MM.1S (cell line): Measurements from ENCODE around the gene KLC1.

Source experiments
- DNase-seq: peaks from one replicate; pipeline ENCODE4 v3.0.0-alpha.2; 2015
- H2AFZ ChIP-seq: fragments of 300-600 bp; sonication (generic); 2 replicates; pipeline ENCODE4 v1.6.0; 2016; ENCODE audit warnings: antibody characterized with exemption, low read length
- H3F3A ChIP-seq: fragments of 300-600 bp; sonication (generic); 2 replicates; pipeline ENCODE4 v1.6.1; 2016; ENCODE audit warnings: mild to moderate bottlenecking, antibody characterized with exemption, low read length, moderate library complexity, mixed read lengths; ENCODE audit not compliant: insufficient read depth
- H3K27ac ChIP-seq: fragments of 300-600 bp; sonication (generic); 2 replicates; pipeline ENCODE4 v1.5.1; 2016; ENCODE audit warnings: mild to moderate bottlenecking, low read length
- H3K27me3 ChIP-seq: fragments of 300-600 bp; sonication (generic); replicated peaks from 2 replicates; pipeline ENCODE4 v1.6.0; 2016; ENCODE audit warnings: low read length; ENCODE audit not compliant: insufficient read depth
- H3K36me3 ChIP-seq: fragments of 300-600 bp; sonication (generic); replicated peaks from 2 replicates; pipeline ENCODE4 v1.6.1; 2016; ENCODE audit warnings: mild to moderate bottlenecking, low read length, mixed read lengths; ENCODE audit not compliant: insufficient read depth
- H3K4me1 ChIP-seq: fragments of 300-600 bp; sonication (generic); 2 replicates; pipeline ENCODE4 v1.6.1; 2016; ENCODE audit warnings: low read length, mixed read lengths
- H3K4me2 ChIP-seq: fragments of 300-600 bp; sonication (generic); 2 replicates; pipeline ENCODE4 v1.6.0; 2016; ENCODE audit warnings: low read depth, low read length
- H3K4me3 ChIP-seq: fragments of 300-600 bp; sonication (generic); 2 replicates; pipeline ENCODE4 v1.5.1; 2016; ENCODE audit warnings: low read length, mixed read lengths
- H3K79me2 ChIP-seq: fragments of 300-600 bp; sonication (generic); 2 replicates; pipeline ENCODE4 v1.6.1; 2016; ENCODE audit warnings: mixed run types, low read length, mixed read lengths
- H3K9ac ChIP-seq: fragments of 300-600 bp; sonication (generic); 2 replicates; pipeline ENCODE4 v1.6.1; 2016; ENCODE audit warnings: low read length, mixed read lengths
- H3K9me2 ChIP-seq: fragments of 300-600 bp; sonication (generic); replicated peaks from 2 replicates; pipeline ENCODE4 v1.6.1; 2016; ENCODE audit warnings: mild to moderate bottlenecking, low read length, mixed read lengths; ENCODE audit not compliant: insufficient read depth
- H3K9me3 ChIP-seq: fragments of 300-600 bp; sonication (generic); replicated peaks from 2 replicates; pipeline ENCODE4 v1.6.1; 2016; ENCODE audit warnings: mild to moderate bottlenecking, low read length, mixed read lengths; ENCODE audit not compliant: insufficient read depth
- H4K20me1 ChIP-seq: fragments of 300-600 bp; sonication (generic); 2 replicates; pipeline ENCODE4 v1.6.1; 2016; ENCODE audit warnings: mild to moderate bottlenecking, low read length, moderate library complexity, mixed read lengths; ENCODE audit not compliant: insufficient read depth
- EZH2 ChIP-seq: fragments of 300-600 bp; sonication (generic); optimal IDR thresholded peaks from 2 replicates; pipeline ENCODE3; 2017; ENCODE audit warnings: low read depth, mild to moderate bottlenecking, antibody characterized with exemption, low read length, mixed read lengths
- EZH2phosphoT487 ChIP-seq: fragments of 300-600 bp; sonication (generic); IDR thresholded peaks from 2 replicates; pipeline ENCODE4 v1.6.1; 2018; ENCODE audit warnings: antibody characterized with exemption, low read length
- TF ChIP-seq, protein P1 (sequence below): fragments of 300-600 bp; sonication (generic); IDR thresholded peaks from 2 replicates; pipeline ENCODE4 v1.5.1; 2016; ENCODE audit warnings: antibody characterized with exemption, low read length, mixed read lengths

Gene KLC1

DNA sequence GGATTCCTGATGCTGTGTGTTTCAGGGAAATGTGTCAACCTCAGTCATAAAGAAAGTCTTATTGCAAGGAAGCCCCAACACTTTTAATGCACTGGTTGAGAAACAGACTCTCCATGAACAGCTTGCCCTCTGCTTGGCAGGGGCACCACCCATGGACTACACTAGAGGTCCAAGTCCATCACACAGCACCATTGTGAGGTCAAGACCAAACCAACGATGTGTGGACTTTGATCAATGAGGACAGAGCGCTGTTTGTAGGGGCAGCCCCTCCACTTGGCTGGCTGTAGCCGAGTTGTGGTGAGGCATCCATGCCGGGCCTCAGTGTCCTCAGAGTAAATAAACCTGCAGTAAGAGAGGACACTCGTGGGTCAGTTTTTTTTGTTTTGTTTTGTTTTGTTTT lies 116.4 kb downstream of the KLC1 start:
- Histone ChIP-seq H3K4me3 (no peak overlapping the region), H3K27ac (no peak overlapping the region), H3K4me1 (peaks cover 11% of the 10 kb centered on the region), H3K9me2 (no peaks in the 10 kb centered on the region), H3K79me2 (no peaks in the 10 kb centered on the region), H3K4me2 (no peak overlapping the region), H3K9ac (no peak overlapping the region), H3K9me3 (no peaks in the 10 kb centered on the region), H3F3A (no peaks in the 10 kb centered on the region), H3K27me3 (no peaks in the 10 kb centered on the region), H3K36me3 (no peaks in the 10 kb centered on the region), H2AFZ (no peak overlapping the region), H4K20me1 (no peaks in the 10 kb centered on the region)
- no peak for DNase-seq
- TF ChIP-seq, protein P1, sequence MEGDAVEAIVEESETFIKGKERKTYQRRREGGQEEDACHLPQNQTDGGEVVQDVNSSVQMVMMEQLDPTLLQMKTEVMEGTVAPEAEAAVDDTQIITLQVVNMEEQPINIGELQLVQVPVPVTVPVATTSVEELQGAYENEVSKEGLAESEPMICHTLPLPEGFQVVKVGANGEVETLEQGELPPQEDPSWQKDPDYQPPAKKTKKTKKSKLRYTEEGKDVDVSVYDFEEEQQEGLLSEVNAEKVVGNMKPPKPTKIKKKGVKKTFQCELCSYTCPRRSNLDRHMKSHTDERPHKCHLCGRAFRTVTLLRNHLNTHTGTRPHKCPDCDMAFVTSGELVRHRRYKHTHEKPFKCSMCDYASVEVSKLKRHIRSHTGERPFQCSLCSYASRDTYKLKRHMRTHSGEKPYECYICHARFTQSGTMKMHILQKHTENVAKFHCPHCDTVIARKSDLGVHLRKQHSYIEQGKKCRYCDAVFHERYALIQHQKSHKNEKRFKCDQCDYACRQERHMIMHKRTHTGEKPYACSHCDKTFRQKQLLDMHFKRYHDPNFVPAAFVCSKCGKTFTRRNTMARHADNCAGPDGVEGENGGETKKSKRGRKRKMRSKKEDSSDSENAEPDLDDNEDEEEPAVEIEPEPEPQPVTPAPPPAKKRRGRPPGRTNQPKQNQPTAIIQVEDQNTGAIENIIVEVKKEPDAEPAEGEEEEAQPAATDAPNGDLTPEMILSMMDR: no peak
- TF ChIP-seq EZH2phosphoT487: no peak
- no peak for TF ChIP-seq EZH2

DNA sequence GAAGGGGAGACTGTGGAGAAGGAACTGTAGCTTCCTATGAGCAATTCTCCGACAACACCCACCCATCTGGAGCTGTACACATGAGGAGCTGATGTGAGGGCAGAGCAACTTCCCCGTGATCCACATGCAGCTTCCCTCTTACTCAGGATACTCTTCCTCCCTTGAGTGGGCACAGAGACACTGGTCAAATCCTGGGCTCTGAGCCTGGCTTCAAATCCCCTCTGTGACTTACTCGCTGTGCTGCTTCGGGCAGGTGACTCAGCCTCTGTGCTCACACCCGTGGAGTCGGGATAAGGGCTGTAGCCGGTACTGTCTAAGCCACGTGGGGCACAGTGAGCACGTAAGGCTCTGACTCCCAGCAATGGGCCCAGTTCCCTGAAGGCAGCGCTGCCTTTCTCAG lies 117.7 kb downstream of the KLC1 start:
- Histone ChIP-seq H3K4me1 (peaks cover 11% of the 10 kb centered on the region), H3K27me3 (no peaks in the 10 kb centered on the region), H3F3A (no peaks in the 10 kb centered on the region), H3K9me2 (no peaks in the 10 kb centered on the region), H3K79me2 (no peaks in the 10 kb centered on the region), H3K27ac (no peak overlapping the region), H2AFZ (no peak overlapping the region), H3K4me3 (no peak overlapping the region), H4K20me1 (no peaks in the 10 kb centered on the region), H3K4me2 (no peak overlapping the region), H3K9ac (no peak overlapping the region), H3K36me3 (no peaks in the 10 kb centered on the region), H3K9me3 (no peaks in the 10 kb centered on the region)
- TF ChIP-seq, protein P1: no peak
- DNase-seq: no peak

GRCh38 chr14:103748534-103748857 lies 119.5 kb downstream of the KLC1 start:
- Histone ChIP-seq H3K9ac (no peak overlapping the region), H3K27ac (no peak overlapping the region), H3K4me2 (peak overlapping the region; percentile 8; the same call in 1 of the 2 replicates)

More at GRCh38 chr14:103748534-103748857, 119.5 kb downstream of the KLC1 start:
- peaks cover 11% of the 10 kb centered on the region for H3K4me1 ChIP-seq
- DNase-seq: peak; percentile 76
- no peaks in the 10 kb centered on the region for H3K36me3 ChIP-seq
- TF ChIP-seq EZH2 (no peak), EZH2phosphoT487 (no peak)
- TF ChIP-seq, protein P1: no peak
- H3K4me3 ChIP-seq: no peak overlapping the region
- H3K9me2 ChIP-seq: no peaks in the 10 kb centered on the region
- no peaks in the 10 kb centered on the region for H3K27me3 ChIP-seq
- no peaks in the 10 kb centered on the region for H3K9me3 ChIP-seq
- H3F3A ChIP-seq: no peaks in the 10 kb centered on the region
- peak overlapping the region; percentile 51; the same call in 1 of the 2 replicates for H2AFZ ChIP-seq
- no peaks in the 10 kb centered on the region for H3K79me2 ChIP-seq
- H4K20me1 ChIP-seq: no peaks in the 10 kb centered on the region
